ENCODE data around the gene SNAPC4.
"Not testable (repeated sequence)": the region's sequence is repeated elsewhere in the genome, so short reads cannot be mapped to it uniquely, and the experiment has no call there.

Gene SNAPC4

DNA sequence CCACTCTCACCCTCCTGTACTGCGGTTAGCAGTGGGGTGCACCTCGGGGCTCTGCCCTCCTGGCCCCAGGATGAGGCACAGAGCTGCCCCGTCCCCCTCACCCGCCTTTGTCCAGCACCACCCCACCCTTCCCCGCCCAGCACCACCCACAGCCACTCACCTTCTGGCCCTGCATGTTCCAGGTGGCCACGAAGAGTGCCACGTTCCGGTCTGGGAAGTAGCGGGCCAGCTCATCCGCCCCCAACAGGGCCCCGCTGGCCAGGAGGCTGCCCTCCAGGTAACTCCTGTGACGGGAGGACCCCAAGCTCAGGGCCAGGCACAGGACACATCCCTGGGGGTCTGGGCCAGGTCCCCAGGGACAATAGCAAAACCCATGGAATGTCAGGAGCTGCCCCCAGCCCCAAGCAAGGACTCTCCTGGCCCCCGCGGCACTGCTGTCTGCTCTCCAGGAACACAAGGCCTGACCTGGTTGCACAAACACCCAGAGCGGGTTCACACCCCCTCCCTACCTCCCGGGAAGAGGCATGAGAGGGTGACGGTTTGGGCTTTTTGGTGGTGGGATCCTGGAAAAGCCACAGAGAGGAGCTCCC is 34.7 kb upstream of the SNAPC4 start:
- no peak overlapping the region for H3K27ac ChIP-seq
- DNase-seq (ENCODE audit: low read depth, low spot score) = no peak

DNA sequence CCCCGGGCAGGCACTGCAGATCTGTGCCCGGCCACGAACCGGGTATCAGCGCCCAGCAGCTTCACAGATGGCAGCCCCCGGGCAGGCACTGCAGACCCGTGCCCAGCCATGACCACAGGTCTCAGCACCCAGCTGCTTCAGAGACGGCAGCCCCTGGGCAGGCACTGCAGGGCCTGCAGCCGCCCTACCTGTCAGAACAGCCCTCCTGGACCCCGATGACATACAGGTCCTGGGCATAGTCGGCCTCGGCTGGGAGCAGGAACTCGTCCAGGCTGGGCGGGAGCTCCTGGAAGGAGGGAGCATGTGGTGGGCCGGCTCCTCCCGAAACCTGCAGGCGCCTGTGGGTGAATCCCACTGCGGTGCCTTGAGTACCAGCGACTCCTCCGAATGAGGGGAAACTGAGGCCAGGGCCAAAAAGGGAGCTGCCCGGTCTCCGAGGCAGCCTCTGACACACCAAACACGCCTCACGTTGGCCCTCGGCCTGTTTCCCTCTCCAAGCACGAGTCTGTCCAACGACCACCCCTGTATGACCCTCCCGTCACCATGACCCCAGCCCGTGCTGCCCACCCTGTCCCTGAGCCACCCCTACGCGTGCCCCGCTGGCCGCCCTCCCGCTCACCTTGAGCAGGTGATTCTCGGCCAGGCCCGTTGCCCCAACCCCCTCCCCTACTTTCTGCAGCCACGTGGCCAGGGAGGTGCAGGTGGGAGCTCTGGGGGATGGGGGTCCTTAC is 34.0 kb upstream of the SNAPC4 start:
- H3K27ac ChIP-seq = no peak overlapping the region
- no peak for DNase-seq (ENCODE audit: low read depth, low spot score)

DNA sequence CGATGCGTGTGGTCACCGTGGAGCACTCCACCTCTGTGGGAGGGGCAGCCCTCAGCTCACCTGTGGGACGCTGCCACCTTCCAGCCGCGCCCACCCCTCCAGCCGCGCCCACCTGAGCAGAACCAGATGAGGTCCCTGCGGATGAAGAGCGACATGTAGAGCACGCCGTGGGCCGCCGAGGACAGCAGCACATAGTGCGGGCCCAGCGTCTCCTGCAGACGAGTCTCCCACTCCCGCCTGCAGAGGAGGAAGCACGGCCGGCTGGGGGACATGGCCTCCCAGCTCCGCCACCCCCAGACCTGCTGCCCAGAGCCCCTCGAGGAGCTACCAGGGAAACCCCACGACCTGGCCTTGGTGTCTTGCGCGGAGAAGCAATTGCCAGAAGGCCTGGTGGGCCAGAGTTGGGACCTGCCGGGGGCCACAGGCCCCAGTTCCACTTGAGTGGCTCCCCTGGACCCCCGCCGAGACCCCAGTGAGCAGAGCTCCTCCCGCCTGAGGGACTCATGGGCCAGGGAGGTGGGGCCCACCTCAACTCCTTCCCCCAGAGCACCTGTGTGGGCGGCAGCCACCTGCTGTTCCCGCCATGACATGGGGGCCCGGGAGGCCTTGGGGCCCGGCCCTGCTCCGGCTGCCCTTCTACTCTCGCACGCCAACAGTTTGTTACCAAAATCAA is 33.2 kb upstream of the SNAPC4 start:
- H3K27ac ChIP-seq = no peak overlapping the region
- no peak for DNase-seq (ENCODE audit: low read depth, low spot score)

DNA sequence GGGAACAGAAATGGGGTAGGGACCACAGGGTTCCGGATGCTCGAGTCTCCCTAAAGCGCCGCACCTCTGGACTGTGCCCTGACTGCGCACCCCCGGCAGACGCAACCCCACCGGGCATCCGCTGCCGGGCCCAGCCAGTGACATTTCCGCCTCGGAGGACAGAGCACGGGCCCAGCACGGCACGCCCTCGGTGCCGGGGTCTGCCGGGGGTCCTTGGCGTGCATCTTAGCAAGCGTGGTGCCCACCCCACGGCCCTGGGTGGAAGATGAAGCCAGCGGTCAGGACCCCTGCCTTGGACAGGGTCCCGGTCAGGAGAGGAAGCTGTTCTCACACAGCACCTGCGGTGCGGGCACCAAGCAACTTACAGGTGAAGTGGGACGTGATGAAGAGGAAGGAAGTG is 32.6 kb upstream of the SNAPC4 start:
- no peak for DNase-seq (ENCODE audit: low read depth, low spot score)
- no peak overlapping the region for H3K27ac ChIP-seq

DNA sequence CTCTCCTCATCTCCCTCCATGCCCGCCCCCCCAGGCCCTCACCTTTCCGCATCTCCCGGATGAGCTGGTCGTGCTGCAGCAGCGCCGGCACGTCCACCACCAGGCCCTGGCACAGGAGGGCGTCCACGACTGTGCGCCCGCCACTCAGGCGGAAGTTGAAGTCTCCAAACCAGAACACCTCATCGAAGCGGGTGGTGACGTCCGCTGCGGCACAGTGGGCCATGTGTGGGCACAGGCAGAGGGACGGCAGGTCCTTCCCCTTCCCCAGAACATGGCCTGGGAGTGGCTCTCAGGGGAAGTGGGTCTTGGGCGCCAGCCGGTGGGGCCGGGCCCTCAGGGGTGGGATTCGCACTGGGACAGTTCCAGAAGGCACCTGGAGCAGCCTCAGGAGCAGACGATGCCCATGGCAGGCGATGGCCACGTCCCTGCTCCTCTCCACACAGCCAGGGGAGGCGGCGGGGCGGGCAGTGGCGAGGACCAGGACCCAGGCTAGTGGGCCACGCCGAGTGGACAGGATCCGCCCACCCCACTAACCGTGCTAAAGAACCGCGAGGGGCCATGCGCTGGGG is 31.9 kb upstream of the SNAPC4 start:
- DNase-seq (ENCODE audit: low read depth, low spot score) = no peak
- H3K27ac ChIP-seq = no peak overlapping the region

DNA sequence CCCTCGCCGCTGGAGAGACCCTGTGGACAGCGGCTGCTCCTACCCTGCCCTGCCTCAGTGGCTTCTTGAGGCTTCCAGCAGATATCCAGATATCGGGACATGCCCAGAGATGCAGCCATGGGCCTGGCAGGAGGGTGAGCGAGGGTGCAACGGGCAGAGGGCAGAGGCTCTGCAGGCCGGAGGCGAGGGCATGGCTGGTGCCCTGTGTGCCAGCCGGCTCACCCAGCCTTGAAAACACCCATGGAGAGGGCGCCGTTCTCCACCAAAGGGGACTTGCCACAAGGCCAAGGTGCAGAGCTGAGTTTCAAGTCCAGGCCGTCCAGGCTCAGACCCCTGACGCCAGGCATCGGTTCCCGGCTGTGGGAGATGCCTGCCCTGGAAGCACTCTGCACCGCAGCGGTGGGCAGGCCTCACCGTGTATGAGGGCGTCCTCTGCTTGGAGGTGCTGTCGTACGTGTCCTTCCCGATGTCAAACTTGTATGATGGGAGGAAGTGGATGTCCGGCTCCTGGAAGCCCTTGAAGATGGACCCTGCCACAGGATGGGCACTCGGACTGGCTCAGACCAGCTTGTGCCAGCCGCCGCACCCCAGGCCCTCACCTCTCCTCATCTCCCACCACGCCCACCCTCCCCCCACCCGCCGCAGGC is 30.7 kb upstream of the SNAPC4 start:
- H3K27ac ChIP-seq = no peak overlapping the region
- DNase-seq (ENCODE audit: low read depth, low spot score) = no peak

DNA sequence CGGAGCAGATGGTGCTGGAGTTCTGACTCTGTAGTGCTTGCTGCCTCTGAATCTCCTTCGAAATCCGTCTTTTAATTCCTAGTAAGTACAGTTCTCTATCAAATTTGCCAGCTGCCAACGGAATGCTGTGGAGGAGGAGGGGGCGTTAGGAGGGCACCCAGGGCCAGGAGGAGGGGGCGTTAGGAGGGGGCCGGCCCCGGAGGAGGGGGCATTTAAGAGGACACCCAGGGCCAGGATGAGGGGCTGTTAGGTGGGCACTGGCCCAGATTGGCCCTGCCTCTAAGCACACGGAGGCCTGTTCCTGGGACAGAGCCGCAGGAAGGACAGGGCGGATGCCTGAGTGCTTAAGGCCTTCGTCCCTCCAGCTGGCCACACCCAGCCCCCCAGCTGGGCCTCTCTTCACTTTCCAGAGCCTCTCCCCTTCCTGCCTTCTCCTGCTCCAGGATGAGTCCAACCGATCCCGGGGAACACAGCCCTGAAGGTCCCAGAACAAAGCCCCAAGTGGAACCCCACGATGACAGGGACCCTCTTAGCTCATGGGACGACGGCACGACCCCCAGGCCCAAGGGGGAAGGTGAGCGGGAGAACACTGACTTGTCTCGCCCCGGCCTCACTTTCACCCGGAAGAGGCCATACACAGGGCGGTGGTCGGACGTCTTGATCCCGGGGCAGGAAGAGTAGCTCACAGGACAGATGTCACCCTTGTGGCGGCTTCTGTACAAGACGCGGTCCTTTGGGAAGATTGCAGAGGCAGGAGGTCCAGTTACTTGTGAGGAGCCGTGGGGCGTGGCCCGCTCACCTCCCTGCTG is 29.9 kb upstream of the SNAPC4 start:
- no peak for DNase-seq (ENCODE audit: low read depth, low spot score)
- H3K27ac ChIP-seq = no peak overlapping the region

DNA sequence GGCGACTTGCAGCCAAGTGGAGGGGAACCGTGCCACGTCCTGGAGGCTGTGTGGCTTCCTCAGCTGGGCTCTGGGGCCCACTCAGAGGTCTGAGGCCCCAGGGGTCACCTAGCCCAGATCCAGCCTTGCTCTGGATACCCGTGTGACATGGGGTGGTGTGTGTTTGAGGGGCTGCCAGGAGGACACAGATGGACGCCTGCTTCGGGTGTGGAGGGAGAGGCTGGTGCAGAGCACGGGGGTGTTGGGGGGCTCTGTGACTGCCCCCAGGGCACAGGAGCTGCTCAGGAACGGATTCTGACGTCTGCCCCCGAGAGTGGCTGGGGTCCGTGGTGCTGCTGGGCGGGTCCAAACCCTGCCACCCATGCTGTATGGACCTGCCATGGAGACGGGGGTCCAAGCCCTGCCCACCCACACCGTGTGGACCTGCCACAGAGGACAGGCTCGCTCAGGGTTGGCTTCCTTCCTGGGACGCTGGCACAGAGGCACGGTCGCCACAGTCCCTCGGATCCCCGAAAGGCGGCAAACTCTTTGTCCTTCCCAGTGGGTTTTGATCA is 29.2 kb upstream of the SNAPC4 start:
- DNase-seq (ENCODE audit: low read depth, low spot score) = no peak
- H3K27ac ChIP-seq = no peak overlapping the region

DNA sequence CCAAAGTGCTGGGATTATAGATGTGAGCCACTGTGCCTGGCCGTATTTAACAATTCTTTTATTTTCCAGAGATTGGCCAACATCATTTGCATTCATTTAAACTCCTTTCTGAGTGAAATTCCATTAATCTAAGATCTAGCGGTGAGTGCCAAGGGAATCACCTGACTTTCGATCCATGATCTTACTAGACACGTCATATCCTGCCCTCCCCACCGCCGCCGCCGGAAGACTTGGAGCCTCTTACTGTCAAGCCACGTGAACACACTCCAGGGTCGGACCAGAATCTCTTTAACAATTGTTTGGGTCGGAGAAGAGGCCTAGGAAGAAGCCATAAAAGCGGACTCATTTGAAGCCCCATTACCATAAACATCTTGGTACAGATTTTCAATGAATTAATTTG is 26.8 kb upstream of the SNAPC4 start:
- H3K27ac ChIP-seq = no peak overlapping the region
- no peak for DNase-seq (ENCODE audit: low read depth, low spot score)

DNA sequence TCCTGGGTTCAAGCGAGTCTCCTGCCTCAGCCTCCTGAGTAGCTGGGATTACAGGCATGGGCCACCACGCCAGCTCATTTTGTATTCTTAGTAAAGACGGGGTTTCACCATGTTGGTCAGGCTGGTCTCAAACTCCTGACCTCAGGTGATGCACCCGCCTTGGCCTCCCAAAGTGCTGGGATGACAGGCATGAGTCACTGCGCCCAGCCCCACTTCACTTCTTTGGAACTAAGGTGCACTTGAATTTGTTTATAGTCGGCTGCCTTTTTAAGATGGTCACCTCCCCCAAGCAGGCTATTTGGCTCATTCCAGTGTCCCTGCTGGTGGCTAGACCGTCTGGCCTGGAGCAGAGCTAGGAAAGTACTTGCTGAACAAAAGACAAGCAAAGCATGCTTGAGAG is 25.4 kb upstream of the SNAPC4 start:
- DNase-seq (ENCODE audit: low read depth, low spot score); H3K27ac ChIP-seq: not testable (repeated sequence)

DNA sequence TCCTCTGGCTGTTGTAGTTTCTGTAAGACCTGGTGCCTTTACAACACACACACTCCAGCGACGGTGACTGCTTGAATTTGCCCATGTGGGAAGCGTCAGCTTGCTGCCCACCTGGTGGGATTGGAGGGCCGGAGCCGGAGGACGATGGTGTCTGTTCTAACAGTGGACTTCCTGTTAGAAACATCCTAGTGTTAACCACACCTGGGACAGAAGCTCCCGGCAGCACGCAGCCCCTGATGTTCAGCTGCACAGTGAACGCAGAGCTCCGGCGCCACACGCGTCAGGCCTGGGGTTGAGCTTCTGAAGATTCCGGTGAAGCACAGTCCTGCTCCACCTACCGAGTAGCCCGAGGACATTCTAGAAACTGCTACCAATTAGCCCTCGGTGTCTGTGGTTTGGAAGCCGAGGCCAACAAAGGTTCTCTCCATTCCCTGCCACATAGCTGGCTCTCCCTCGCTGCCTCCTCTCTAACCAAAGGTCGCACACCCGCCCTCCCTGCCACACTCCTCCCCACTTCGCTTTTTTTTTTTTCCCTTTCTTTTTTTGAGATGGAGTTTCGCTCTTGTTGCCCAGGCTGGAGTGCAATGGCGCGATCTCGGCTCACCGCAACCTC is 24.9 kb upstream of the SNAPC4 start:
- H3K27ac ChIP-seq = no peak overlapping the region
- DNase-seq (ENCODE audit: low read depth, low spot score) = no peak

DNA sequence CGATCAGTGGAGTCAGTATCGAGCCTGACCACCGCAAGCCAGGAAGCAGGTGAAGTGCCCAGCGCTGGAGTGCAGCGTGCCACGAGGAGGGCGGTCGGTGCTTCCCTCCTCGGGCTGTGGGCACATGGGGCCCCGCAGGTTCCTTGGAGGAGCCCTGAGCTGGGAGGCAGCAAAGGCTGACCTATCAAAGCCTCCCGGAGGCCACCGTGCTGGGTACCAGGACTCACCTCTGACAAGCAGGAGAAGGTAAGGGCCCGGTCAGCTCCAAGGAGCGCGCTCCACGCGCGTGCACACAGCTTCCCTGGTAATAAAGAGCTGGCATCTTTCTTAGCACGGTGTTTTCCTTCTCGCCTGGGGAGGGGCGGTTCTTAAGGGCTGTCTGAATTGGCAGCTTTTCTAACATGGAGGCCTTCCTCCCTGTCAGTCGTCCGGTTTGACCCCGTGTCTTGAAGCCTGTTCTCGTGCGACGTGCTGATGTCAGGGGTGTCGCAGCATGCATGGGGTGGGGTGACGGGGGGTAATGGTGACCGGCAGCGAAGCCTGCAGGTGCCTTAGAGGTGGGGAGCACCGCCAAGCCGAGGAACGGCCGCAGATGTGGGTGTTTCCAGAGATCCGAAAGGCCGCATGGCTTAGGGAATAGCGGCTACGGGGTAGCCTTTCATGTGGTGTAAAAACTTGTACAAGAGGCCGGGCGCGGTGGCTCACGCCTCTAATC is 23.6 kb upstream of the SNAPC4 start:
- no peak for DNase-seq (ENCODE audit: low read depth, low spot score)
- no peak overlapping the region for H3K27ac ChIP-seq

DNA sequence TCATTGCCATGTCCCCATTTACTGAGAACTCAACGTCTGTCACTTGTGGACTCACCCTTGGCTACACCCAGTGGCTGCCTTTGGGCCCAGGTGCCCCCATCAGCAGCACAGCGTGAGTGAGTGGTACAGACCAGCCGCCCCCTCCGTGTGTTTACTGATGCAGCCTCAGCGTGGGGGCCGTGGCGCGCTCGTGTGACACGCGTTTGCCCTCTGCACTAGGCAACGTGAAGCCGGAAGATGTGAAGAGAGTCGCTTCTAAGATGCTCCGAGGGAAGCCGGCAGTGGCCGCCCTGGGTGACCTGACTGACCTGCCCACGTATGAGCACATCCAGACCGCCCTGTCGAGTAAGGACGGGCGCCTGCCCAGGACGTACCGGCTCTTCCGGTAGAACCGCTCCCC is 22.9 kb upstream of the SNAPC4 start:
- DNase-seq (ENCODE audit: low read depth, low spot score) = no peak
- no peak overlapping the region for H3K27ac ChIP-seq

DNA sequence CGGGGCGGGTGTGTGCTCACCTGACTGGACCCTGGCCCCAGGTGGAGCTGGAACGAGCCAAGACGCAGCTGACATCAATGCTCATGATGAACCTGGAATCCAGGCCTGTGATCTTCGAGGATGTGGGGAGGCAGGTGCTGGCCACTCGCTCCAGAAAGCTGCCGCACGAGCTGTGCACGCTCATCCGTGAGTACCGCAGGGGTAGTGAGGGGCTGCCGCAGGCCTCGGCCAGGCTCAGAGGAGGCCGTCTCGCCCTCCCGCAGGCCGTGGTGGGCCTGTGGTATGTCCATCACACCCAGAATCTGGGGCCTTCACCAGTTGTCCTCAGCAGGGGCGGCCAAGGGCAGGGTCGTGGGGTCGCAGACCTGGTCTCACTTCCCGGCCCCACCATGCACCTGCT is 21.8 kb upstream of the SNAPC4 start:
- no peak for DNase-seq (ENCODE audit: low read depth, low spot score)
- no peak overlapping the region for H3K27ac ChIP-seq

DNA sequence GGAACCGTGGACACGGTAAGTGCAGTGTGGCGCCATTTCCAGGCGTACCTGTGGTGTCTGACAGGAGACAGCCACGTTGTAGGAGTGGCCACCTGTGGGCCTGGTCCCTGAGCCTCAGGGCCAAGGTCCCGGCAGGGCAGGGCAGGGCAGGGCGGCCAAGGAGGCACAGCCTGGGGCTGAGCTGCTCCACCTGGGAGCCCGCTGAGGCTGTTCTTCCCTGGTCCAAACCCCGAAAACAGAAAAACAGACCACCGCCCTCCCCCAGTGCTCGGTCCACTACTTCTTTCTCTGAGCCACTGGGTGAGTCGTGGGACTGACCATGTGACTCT is 19.1 kb upstream of the SNAPC4 start:
- no peak for DNase-seq (ENCODE audit: low read depth, low spot score)
- no peak overlapping the region for H3K27ac ChIP-seq

DNA sequence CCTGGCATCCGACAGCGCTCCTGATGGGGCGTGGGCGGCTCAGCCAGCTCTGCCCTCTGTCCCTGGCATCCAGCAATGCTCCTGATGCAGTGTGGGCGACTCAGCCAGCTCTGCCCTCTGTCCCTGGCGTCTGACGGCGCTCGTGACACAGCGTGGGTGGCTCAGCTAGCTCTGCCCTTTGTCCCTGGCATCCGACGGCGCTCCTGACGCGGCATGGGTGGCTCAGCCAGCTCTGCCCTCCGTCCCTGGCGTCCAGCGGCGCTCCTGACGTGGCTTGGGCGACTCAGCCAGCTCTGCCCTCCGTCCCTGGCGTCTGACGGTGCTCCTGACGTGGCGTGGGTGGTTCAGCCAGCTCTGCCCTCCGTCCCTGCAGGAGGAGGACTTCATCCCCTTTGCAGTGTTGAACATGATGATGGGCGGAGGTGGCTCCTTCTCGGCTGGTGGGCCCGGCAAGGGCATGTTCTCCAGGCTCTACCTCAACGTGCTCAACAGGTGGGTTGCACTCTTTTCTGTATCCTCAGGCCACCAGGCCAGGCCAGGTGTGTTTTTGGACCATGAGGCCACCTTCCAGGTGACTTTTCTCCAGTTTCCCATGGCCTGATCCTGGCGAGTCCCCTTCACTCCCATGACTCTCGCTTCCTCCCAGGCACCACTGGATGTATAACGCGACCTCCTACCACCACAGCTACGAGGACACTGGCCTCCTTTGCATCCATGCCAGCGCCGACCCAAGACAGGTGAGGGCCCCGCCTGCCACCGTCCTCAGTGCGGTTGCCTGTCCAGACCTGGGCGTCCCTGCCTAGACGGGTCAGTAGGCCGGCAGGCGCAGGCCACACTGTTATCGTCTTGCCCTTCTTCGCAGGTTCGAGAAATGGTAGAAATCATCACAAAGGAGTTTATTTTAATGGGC is 18.5 kb upstream of the SNAPC4 start:
- DNase-seq (ENCODE audit: low read depth, low spot score) = no peak
- H3K27ac ChIP-seq = no peak overlapping the region

DNA sequence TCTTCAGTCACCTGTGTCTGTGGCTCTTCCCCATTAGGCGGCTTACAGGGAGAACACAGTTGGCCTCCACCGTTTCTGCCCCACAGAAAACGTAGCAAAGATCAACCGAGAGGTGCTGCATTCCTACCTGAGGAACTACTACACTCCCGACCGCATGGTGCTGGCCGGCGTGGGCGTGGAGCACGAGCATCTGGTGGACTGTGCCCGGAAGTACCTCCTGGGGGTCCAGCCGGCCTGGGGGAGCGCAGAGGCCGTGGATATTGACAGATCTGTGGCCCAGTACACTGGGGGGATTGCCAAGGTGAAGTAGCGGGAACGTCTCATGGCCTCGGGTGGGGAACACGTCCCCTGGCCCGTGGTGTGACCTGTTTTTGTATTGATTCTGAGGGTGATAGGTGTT is 16.9 kb upstream of the SNAPC4 start:
- no peak for DNase-seq (ENCODE audit: low read depth, low spot score)
- H3K27ac ChIP-seq = no peak overlapping the region

DNA sequence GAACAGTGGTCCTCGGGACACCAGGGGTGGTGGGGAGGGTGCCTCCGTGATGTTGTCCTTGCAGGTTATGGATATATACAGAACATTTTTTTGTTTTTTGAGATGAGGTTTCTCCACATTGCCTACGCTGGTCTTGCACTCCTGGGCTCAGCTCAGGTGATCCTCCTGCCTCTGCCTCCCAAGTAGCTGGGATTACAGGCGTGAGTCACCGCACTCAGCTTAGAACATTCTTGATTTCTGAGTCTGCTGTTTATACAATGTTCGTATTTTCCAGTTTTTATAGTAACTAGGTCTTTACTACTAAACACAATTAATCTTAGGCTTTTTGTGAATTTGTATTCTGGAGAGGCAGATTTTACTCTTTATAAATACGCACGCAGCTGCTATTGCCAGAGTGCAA is 16.5 kb upstream of the SNAPC4 start:
- no peak for DNase-seq (ENCODE audit: low read depth, low spot score)
- no peak overlapping the region for H3K27ac ChIP-seq

Measured in epithelial cell of prostate (primary cell).